Measurements from ENCODE around the gene TMEM89.

TMEM89 gene

GRCh38 chr3:48585411-48585810 is 36.2 kb downstream of the TMEM89 start:
- no peak for DNase-seq

- no peak for DNase-seq
These were observed 36.7 kb downstream of the TMEM89 start for GRCh38 chr3:48584836-48585235.

- no peak for DNase-seq
These were observed 39.7 kb downstream of the TMEM89 start for GRCh38 chr3:48581621-48582481.

GRCh38 chr3:48576647-48577046 is 44.9 kb downstream of the TMEM89 start:
- no peak for DNase-seq

- no peak for DNase-seq
These were observed 46.2 kb downstream of the TMEM89 start for GRCh38 chr3:48575366-48575765.

- DNase-seq, result no peak
These were observed 47.5 kb downstream of the TMEM89 start for GRCh38 chr3:48573973-48574585.

- no peak for DNase-seq
These were observed 49.1 kb downstream of the TMEM89 start for GRCh38 chr3:48572517-48572916.

GRCh38 chr3:48571938-48572337 is 49.6 kb downstream of the TMEM89 start:
- no peak for DNase-seq

Measured in NCI-H1092 treated with DMSO at 0.1 percent for 48 hours (cell line).